Retina (tissue), 1 donor: ENCODE data around the gene B3GNT9.
A peak's percentile ranks its signal among the peaks of the same experiment; 100 is the strongest.

Experiments used
- DNase-seq: peaks from one replicate; pipeline ENCODE4 v3.0.0-alpha.2; 2016

The B3GNT9 gene, protein sequence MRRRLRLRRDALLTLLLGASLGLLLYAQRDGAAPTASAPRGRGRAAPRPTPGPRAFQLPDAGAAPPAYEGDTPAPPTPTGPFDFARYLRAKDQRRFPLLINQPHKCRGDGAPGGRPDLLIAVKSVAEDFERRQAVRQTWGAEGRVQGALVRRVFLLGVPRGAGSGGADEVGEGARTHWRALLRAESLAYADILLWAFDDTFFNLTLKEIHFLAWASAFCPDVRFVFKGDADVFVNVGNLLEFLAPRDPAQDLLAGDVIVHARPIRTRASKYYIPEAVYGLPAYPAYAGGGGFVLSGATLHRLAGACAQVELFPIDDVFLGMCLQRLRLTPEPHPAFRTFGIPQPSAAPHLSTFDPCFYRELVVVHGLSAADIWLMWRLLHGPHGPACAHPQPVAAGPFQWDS

DNA sequence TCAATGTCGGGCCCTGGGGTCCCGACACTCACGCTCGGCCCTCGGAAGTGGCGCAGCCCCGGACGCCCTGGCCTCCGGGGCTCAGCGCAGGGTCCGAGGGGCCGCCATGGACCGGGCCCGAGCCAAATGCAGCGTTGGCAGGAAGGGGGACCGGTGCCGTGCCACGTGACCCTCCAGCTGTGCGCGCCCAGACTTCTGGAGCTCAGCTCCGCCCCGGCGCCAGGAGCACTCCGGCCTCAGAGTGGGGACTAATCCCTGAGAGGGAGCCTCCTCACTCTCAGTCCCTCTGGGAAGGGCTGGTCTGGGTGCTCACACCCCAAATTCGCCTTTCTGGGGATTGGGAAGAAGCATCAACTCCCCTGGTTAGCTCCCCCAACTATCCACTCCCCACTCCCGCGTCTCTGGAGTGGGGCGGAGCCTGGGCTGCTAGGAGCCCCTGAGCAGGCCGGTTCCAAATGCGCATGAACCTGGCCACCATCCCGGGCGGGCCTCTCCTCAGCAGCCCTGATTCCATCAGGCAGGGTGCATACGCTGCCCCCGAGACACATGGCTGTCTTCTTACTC, at the start of gene B3GNT9:
Gene B3GNT9 (minus strand): TSS at position 166 of the 564 bp plus-strand sequence. CDS start 513 bp downstream, outside the sequence.
- DNase-seq: peak; percentile 60

DNA sequence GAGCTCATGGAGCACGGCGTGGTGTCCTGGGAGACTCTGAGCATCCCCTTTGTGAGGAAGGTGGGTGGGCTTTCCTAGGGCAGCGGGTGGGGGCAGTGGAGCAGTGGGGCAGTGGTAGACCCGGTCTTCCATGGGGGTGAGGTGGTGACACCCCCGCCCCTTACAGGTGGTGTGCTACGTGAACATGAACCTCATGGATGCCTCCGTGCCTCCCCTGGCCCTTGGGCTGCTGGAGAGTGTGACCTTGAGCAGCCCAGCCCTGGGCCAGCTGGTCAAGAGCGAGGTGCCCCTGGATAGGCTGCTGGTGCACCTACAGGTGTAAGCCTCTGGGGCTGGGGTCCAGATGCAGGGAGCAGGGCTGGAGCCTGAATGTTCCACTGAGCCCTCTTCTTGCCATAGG, 49.7 kb upstream of the B3GNT9 start:
- no peak for DNase-seq

DNA sequence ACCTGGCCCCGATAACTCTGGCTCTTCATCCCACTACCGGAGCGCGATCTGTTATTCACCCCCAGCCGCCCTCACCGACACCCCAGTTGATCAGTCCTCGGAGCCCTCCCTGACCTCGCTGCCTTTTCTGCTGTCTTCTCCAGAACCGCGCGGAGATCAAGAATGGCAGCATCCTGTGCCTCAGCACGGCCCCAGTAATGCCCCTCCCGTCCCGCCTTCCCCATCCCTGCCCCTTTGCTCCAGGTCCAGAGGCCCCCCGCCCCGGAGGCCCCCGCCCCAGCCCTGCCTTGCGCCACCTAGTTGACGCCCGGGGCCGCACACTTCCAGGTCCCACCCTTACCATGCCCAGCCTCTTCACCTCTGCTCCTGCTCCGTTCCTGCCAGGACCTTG, 49.0 kb upstream of the B3GNT9 start:
- DNase-seq: no peak

DNA sequence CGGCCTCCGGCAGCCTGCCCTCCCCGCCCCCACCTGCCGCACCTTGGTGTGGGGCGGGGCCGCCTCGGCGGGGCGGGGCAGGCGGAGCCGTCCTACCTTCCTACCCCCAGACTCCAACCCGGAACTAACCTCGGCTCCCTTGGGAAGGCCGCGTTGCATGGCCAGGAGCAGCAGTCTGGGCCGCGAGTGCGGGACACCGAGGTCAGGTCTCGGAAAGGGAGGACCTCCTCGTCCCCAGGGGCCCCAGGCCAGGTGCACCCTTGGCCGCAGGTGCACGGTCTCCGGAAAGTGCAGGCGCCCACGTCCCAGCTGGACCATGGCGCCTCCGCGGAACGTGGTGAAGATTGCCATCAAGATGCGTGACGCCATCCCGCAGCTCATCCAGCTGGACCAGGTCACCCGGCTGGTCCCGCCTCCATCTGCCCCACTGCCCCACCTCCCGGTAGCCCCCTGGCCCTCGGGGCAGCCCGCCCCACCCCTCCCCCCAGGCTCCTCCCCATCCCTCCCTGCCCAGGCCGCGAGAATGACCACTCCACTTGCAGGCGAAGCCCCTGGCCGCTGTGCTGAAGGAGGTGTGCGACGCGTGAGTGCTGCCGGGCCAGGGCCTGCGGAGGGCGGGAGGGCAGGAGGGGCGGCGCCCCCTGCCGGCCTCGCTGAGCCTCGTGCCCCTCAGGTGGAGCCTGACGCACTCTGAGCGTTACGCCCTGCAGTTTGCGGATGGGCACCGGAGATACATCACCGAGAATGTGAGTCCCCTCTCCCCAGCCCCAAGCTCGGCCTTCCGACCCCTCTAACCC, 48.4 kb upstream of the B3GNT9 start, which contains the start of gene ELMO3:
Gene ELMO3 (plus strand): TSS at position 121 of the 797 bp plus-strand sequence. CDS start 196 bp downstream, at position 317.
- DNase-seq: peak; percentile 40

DNA sequence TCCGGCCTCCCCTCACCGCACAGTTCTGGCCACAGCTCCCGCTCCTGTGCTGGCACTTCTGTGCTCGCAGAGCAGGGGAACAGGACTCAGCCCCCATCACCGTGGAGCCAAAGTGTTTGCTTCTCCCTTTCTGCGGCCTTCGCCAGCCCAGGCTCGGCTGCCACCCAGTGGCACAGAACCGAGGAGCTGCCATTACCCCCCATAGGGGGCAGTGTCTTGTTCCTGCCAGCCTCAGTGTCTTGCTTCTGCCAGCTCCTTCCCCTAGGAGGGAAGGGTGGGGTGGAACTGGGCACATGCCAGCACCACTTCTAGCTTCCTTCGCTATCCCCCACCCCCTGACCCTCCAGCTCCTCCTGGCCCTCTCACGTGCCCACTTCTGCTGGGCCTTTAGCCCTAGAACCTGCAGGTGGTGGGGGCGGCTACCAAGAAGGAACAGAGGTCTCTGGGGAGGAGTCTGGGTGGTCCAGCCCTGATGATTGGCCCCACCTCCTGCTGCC, 47.5 kb upstream of the B3GNT9 start:
- no peak for DNase-seq

DNA sequence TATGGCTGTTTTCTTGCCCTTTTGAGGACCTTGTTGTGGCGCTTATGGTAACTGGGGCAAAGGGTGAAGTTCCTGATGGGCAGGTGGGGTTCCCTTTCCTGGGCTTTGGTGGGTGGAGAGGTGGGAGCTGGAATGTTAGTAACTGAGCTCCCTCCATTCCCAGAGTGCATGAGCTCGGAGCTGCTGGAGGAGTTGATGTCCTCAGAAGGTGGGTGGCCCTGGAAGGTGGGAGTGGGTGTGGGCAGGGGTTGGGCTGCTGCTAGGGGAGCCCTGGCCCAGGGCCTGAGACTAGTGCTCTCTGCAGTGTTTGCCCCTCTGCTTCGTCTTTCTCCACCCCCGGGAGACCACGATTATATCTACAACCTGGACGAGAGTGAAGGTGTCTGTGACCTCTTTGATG, 46.9 kb upstream of the B3GNT9 start:
- DNase-seq: no peak

DNA sequence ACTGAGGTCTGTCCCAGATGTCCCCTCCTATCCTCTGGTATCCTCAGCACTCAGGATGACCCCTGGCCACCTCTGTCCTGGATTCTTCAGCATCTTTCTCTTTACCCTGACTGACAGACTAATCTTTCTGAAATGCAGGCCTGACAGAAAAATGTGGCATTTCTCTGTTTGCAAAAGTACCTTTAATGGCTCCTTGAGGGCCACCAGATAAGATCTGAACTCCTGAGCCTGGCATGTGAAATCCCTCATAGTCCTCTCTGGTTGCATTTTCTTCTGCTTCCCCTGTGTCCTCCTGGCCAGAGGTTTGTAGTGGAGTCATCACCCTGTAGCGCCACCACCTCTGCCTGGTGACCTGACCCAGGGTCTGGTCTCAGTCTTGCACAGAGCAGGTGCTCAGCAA, 46.1 kb upstream of the B3GNT9 start:
- no peak for DNase-seq

DNA sequence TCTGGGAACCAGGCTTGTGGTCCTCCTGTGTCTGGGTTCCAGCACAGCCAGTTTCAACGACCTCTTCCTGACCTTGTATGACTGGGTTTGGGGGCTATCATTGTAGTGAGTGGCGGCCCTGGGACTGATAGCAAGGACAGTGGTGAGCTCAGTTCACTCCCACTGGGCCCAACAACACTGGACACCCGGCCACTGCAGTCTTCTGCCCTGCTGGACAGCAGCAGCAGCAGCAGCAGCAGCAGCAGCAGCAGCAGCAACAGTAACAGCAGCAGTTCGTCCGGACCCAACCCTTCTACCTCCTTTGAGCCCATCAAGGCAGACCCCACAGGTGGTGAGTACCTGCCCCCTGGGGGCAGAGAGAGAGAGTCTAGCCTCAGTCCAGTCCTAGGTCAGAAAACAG, 44.9 kb upstream of the B3GNT9 start:
- no peak for DNase-seq

DNA sequence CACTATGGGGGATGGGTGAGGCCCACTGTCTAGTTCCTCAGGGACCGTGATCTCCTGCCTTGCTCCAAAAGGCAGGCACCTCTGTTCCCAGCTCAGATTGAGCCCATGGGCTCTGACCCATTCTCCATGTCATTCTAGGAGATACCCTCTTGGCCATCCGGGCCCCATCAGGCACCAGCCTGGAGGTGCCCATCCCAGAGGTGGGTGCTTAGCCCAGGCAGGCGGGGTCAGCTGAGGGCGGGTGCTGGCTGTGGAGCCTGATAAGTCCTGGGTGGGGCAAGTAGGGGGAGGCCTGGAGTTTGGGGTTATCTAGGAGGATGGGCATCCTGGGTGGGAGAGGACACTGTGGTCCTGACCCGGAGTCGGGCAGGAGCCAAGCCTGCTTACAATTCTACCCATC, 43.5 kb upstream of the B3GNT9 start:
- no peak for DNase-seq

DNA sequence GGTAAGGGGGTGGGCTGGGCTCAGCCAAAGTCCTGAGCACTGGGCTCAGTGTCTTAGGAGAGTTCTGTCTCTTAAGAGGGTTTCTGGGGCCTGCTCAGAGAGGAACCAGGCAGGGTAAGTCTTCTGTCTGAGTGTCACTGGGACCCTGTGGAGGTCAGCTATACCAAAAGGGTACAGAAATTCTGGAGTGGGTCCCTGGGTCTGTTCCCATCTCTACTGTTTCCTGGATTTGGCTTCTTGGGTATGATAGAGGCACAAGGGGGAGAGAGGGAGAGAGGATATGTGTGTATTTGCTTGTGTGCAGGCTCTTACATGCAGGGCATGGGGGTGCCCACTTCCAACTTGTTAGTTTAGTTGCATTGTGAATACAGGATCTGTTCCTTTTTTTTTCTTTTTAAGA, 42.7 kb upstream of the B3GNT9 start:
- DNase-seq: no peak

DNA sequence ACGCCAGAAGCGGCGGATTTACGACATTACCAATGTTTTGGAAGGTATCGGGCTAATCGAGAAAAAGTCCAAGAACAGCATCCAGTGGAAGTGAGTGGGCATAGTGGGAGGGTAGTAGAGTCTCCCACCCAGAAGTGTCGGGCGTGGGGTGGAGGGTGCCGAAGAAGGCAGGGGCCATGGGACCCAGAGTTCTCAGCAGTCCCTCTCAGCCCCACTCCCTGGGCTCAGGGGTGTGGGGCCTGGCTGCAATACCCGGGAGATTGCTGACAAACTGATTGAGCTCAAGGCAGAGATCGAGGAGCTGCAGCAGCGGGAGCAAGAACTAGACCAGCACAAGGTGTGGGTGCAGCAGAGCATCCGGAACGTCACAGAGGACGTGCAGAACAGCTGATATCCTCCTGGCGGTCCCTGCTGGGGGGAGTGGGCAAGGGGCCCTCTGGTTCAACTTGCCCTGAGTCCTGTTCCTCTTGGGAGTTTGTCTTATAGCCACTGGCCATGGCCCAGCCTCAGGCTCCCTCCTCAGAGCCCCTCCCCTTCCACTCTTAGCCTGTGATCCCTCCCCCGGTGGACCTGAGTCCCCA, 42.1 kb upstream of the B3GNT9 start:
- DNase-seq: no peak

DNA sequence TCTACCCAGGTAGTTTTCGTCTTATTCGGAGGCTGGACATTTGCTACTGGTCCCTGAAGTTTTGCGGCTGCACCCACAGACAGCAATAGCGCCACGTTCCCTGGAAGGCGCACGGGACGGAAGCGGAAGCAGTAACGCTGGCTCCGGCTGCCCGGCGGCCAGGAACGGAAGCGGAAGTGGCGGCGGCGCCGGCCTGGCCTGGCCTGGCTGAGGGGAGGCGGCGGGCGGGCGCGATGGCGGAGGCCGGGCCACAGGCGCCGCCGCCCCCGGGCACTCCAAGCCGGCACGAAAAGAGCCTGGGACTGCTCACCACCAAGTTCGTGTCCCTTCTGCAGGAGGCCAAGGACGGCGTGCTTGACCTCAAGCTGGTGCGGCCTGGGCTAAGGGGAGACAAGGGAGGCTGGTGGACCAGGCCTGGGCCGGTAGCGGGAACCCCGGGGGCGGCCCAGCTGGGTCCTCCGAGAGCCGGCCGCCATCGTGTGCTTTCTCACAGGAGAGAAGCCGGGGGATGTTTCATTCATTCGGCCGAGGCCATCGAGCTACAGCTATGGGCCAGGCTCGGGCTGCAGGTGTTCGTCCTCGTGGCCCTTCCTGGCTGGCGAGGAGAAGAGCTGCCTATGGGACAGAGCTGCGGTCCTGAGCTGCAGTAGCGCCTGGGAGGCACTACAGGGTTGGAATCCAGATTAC, 41.3 kb upstream of the B3GNT9 start, which contains the start of gene E2F4:
Gene E2F4 (plus strand): TSS at position 161 of the 687 bp plus-strand sequence. CDS start 73 bp downstream, at position 234.
- peak; percentile 91 for DNase-seq

DNA sequence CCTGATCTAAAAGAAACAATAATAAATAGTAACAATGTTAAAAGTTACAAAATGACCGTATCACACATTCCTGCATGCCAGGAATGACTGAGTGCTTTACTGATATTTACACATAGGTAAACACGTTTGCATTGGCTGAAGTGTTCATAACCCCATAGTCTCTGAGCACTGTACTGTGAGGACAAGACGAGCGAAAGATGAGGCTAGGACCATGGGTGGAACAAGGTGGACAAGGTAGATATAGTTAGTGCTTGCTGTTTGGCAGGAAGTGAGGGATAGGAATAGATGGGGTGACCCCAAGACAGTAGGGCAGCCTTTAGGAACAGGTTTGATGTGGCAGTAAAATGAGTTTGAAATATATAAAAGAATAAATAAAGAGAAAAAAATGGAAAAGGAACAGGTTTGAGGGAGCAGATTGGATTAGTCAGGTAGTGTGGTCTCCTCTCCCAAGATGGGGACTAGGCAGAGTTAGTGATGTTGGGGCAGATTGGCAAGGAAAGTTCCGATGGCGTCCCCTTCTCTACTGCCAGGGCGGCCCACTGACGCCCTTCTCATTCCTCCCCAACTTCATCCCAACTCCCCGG, 40.7 kb upstream of the B3GNT9 start:
- DNase-seq: no peak

DNA sequence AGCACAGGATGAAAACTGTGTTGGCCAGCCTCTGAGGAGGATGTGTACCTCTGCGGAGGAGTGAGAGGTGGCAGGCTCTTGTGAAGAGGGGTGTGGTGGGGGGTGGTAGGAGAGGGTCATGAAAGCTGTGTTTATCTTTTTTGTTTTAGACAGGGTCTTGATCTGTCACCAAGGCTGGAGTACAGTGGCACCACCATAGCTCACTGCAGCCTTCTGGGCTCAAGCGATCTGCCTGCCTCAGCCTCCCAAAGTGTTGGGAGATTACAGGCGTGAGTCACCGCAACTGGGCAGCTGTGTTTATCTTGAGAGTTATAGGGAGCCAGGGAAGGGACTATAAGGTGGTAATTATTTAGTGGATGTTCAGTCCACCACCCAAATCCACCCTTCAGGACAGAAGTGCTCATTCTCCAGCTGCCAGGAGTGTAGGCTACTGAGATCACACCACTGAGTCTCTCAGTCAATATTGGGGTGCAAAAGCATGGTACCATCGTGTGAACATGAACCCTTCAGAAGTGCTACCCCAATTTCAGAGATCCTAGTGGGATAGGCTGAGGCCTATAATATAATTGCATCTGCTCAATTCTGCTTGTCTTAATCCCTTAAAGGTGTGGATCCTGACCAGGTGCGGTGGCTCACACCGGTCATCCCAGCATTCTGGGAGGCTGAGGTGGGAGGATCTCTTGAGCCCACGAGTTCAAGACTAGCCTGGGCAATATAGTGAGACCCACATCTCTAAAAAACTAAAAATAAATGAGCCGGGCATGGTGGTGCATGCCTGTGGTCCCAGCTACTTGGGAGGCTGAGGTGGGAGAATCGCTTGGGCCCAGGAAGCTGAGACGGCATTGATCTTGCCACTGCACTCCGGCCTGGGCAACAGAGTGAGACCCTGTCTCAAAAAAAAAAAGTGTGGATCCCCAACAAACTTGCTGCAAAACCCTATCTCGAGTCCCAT, 39.9 kb upstream of the B3GNT9 start:
- DNase-seq: no peak

DNA sequence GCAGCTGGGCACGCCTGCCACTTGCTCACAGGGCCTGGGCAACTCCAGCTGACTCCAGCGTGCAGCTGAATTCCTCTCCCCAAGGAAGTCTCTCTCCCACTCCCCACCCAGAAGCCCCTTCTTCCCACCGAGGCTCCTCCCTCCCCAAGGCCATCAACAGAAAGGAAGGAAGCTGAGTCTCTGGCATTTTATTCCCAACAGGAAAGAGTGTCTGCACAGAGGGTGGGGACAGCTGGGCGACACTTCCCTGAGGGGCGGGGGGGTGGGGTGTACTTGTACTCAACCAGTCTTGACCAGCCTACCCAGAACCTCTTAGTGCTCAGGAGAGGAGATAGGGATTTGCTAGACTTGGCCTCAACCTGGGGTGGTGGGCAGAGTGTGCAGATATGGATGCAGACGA, 39.2 kb upstream of the B3GNT9 start, which contains the start of gene EXOC3L1:
Gene EXOC3L1 (minus strand): TSS at position 96 of the 400 bp plus-strand sequence. CDS start 460 bp downstream, outside the sequence.
- no peak for DNase-seq

DNA sequence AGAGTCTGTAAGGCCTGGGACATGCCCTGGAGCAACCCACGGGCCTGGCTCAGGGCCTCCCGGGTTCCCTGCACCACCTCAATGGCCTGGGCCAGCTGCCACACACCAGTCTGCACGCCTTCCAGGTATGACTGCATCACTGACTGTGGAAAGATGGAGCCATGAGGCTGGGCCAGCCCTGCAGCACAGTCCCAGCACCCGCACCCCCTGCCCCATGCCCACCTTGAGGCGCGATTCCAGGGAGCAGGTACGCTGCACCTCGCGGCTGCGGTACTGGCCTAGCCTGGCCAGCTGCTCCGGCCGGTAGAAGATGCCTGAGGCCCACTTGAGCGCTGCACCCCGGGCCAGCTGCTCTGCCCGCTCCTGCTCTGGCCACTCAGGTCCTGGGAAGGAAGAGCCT, 38.0 kb upstream of the B3GNT9 start:
- DNase-seq: no peak

DNA sequence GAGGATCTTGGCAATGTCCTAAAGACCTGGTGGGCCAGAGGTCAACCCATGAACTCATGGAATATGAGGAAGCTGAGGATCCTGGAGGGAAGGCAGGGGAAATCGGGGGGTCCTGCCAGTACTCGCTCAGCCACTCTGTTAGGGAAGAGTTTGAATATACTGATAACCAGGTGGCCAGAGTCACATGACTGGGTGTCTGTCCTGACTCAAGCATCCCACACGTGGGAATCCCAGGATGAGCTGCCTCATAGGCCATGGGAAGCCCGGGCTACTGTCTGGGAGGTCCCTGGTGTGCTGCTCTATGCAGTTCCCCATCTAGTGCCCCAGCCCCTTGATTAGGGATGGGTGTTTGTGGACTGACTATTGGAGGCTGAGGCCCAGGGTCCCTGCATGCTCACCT, 37.5 kb upstream of the B3GNT9 start:
- no peak for DNase-seq

DNA sequence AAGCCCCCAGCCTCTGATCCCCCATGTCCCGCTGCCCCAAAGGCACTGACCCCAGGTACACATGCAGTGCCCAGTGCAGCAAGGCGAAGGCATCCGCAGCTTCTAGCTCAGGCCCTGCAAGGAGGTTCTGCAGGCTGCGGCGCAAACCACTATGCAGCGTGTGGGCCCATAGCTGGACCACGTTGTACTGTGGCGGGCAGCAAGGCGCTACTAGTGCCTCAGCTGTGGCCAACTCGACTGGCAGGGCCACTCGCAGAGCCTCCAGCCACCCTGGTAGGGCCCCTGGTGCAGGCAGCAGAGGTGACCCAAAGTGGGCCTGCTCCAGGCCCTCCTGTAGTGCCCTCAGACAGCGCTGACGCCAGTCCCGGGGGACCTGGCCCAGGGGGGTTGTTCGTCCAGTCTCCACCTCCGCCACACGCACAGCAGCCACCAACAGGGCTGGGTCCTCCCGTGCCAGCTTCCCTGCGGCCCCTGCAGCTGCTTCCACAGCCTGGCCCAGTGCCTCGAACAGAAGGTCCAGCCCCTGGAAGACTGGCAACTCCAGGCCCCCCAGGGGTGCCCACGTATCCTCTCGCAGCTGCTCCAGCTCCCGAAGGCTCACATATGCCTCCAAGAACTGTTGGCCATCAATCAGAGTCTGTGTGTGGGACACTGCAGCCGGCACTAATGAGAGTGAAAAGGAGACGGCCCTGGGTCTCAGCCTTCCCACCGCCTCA, 36.5 kb upstream of the B3GNT9 start:
- DNase-seq: no peak

DNA sequence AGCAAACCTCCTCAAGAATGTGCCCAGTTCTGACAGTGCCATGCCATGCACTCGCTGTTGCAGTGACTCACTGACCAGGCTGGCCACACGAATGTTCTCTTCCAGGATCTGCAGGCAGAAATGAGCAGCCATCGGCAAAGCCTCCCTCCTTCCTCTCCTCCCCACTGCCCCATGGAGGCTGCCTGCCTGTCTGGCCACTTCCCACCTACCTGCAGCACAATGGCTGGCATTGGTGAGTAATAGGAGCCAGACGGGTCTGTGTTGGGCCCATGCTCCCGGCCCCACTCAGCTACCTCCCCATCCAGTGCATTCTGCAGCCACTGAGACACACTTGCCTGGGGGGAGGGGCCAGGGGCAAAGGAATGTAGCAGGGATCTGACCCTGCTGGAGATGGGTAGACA, 35.8 kb upstream of the B3GNT9 start:
- no peak for DNase-seq

DNA sequence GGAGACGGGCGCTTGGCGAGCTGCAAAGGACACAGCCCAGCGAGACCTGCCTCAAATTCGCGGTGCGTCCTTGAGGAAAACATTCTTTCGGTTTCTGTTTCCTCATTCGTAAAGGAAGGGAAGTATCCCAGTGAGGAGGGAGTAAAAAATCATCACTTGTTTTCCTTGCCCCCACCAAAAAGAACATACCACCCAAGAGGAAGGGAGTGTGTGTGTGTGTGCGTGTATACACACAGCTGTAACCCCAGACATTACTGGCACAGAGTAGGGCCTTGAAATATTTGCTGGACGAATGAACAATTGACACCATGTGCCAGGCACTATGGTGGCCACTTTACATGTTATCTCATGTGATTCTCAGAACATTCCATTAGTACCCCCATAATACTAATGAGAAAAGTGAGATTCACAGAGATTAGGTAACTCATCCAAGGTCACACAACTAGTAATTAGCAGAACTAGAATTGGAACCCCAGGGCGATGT, 34.9 kb upstream of the B3GNT9 start:
- DNase-seq: no peak
